H9 (cell line): ENCODE measurements around the gene RB1. TPM values are rescaled to one million over a fixed set of nuclear protein-coding genes. Genes with fewer than 3 reads are reported as not detected.

Source experiments
- DNase-seq: peaks from one replicate; pipeline ENCODE4 v3.0.0-alpha.2; 2017
- H2AFZ ChIP-seq: one replicate; pipeline ENCODE4 v1.6.1; 2013; ENCODE audit warnings: mild to moderate bottlenecking, low read length, control low read depth, moderate library complexity
- H2AK5ac ChIP-seq: 2 replicates; pipeline ENCODE4 v1.6.1; 2013; ENCODE audit warnings: low read length, control low read depth, mixed read lengths; ENCODE audit not compliant: insufficient read length
- H2BK120ac ChIP-seq: one replicate; pipeline ENCODE4 v1.6.1; 2013; ENCODE audit warnings: low read depth, mild to moderate bottlenecking, low read length, control low read depth, inconsistent platforms; ENCODE audit not compliant: poor library complexity, severe bottlenecking
- H2BK12ac ChIP-seq: 2 replicates; pipeline ENCODE4 v1.6.1; 2013; ENCODE audit warnings: low read length, control low read depth, mixed read lengths, low read depth; ENCODE audit not compliant: insufficient read length
- H2BK15ac ChIP-seq: 2 replicates; pipeline ENCODE4 v1.6.1; 2013; ENCODE audit warnings: low read depth, low read length, control low read depth
- H2BK20ac ChIP-seq: one replicate; pipeline ENCODE4 v1.6.1; 2013; ENCODE audit warnings: low read depth, mild to moderate bottlenecking, low read length, control low read depth, inconsistent platforms; ENCODE audit not compliant: poor library complexity, severe bottlenecking
- H2BK5ac ChIP-seq: 2 replicates; pipeline ENCODE4 v1.6.1; 2013; ENCODE audit warnings: low read length, control low read depth, mixed read lengths; ENCODE audit not compliant: insufficient read length
- H3K14ac ChIP-seq: 2 replicates; pipeline ENCODE4 v1.6.1; 2013; ENCODE audit warnings: low read length, control low read depth; ENCODE audit not compliant: insufficient read depth
- H3K18ac ChIP-seq: 2 replicates; pipeline ENCODE4 v1.6.1; 2013; ENCODE audit warnings: low read depth, mild to moderate bottlenecking, mixed read lengths, low read length, control low read depth; ENCODE audit not compliant: insufficient read length
- H3K23ac ChIP-seq: 2 replicates; pipeline ENCODE4 v1.6.1; 2013; ENCODE audit warnings: low read length, control low read depth, mixed read lengths, low read depth; ENCODE audit not compliant: insufficient read length
- H3K23me2 ChIP-seq: 2 replicates; pipeline ENCODE4 v1.6.1; 2013; ENCODE audit warnings: low read depth, mild to moderate bottlenecking, mixed read lengths, low read length, control low read depth; ENCODE audit not compliant: insufficient read length, poor library complexity, severe bottlenecking
- H3K27ac ChIP-seq: 2 replicates; pipeline ENCODE4 v1.5.1; 2013; ENCODE audit warnings: low read length, control low read depth, mixed read lengths, low read depth; ENCODE audit not compliant: insufficient read length
- H3K27me3 ChIP-seq: 2 replicates; pipeline ENCODE4 v1.6.1; 2013; ENCODE audit warnings: low read length, control low read depth, inconsistent platforms; ENCODE audit not compliant: insufficient read depth
- H3K4ac ChIP-seq: 2 replicates; pipeline ENCODE4 v1.6.1; 2013; ENCODE audit warnings: low read depth, mild to moderate bottlenecking, control low read depth, inconsistent platforms, low read length, moderate library complexity
- H3K4me1 ChIP-seq: 2 replicates; pipeline ENCODE4 v1.6.1; 2013; ENCODE audit warnings: low read length, control low read depth, inconsistent platforms; ENCODE audit not compliant: insufficient read depth
- H3K4me2 ChIP-seq: 2 replicates; pipeline ENCODE4 v1.6.1; 2013; ENCODE audit warnings: low read length, control low read depth, mixed read lengths; ENCODE audit not compliant: insufficient read length, insufficient read depth
- H3K56ac ChIP-seq: 2 replicates; pipeline ENCODE4 v1.6.1; 2013; ENCODE audit warnings: low read depth, mild to moderate bottlenecking, mixed read lengths, low read length, control low read depth; ENCODE audit not compliant: insufficient read length
- H3K79me1 ChIP-seq: 2 replicates; pipeline ENCODE4 v1.6.1; 2013; ENCODE audit warnings: low read depth, mild to moderate bottlenecking, moderate library complexity, low read length, control low read depth, inconsistent platforms; ENCODE audit not compliant: insufficient read depth, poor library complexity, severe bottlenecking
- H3K79me2 ChIP-seq: 2 replicates; pipeline ENCODE4 v1.6.1; 2013; ENCODE audit warnings: low read length, control low read depth, inconsistent platforms; ENCODE audit not compliant: insufficient read depth
- H3K9ac ChIP-seq: 2 replicates; pipeline ENCODE4 v1.6.1; 2013; ENCODE audit warnings: low read length, control low read depth, mixed read lengths; ENCODE audit not compliant: insufficient read length; ENCODE audit errors: extremely low read depth
- H3K9me3 ChIP-seq: one replicate; pipeline ENCODE4 v1.6.1; 2013; ENCODE audit warnings: low read depth, low read length, inconsistent platforms; ENCODE audit not compliant: control insufficient read depth
- H3T11ph ChIP-seq: one replicate; pipeline ENCODE4 v1.6.1; 2013; ENCODE audit warnings: mild to moderate bottlenecking, low read length, control low read depth, inconsistent platforms
- H4K20me1 ChIP-seq: one replicate; pipeline ENCODE4 v1.6.1; 2013; ENCODE audit not compliant: control insufficient read depth, insufficient read length, insufficient read depth
- H4K5ac ChIP-seq: 2 replicates; pipeline ENCODE4 v1.6.1; 2013; ENCODE audit warnings: low read depth, mild to moderate bottlenecking, mixed read lengths, low read length, control low read depth; ENCODE audit not compliant: insufficient read length
- H4K8ac ChIP-seq: replicated peaks from 2 replicates; pipeline ENCODE4 v1.6.1; 2013; ENCODE audit warnings: low read length, control low read depth, mixed read lengths, low read depth; ENCODE audit not compliant: insufficient read length
- H4K91ac ChIP-seq: 2 replicates; pipeline ENCODE4 v1.6.1; 2013; ENCODE audit warnings: low read depth, mild to moderate bottlenecking, moderate library complexity, mixed read lengths, low read length, control low read depth; ENCODE audit not compliant: insufficient read length
- H3K27ac Mint-ChIP-seq, 3 experiments: 2 replicates in 2 of 3; 3 replicates in 1 of 3; pipeline ENCODE4 v1.8.0; 2020 to 2021; ENCODE audit warnings: mixed read lengths in 3 of 3, mild to moderate bottlenecking in 1 of 3, moderate library complexity in 1 of 3
- H3K27me3 Mint-ChIP-seq: 2 replicates; pipeline ENCODE4 v1.8.0; 2021; ENCODE audit warnings: low read depth, mild to moderate bottlenecking, moderate library complexity, mixed read lengths
- H3K36me3 Mint-ChIP-seq, 3 experiments: 2 replicates in 2 of 3; 3 replicates in 1 of 3; pipeline ENCODE4 v1.8.0; 2020 to 2021; ENCODE audit warnings: low read depth in 3 of 3, mixed read lengths in 3 of 3; ENCODE audit not compliant: insufficient read depth in 1 of 3
- H3K4me1 Mint-ChIP-seq, 2 experiments: 2 replicates each; pipeline ENCODE4 v1.8.0; 2020; ENCODE audit warnings: mixed read lengths in 2 of 2
- H3K4me3 Mint-ChIP-seq, 2 experiments: 2 replicates in 1 of 2; 3 replicates in 1 of 2; pipeline ENCODE4 v1.8.0; 2020 to 2021; ENCODE audit warnings: mild to moderate bottlenecking in 2 of 2, mixed read lengths in 2 of 2, moderate library complexity in 1 of 2
- H3K9me3 Mint-ChIP-seq, 2 experiments: 2 replicates in 1 of 2; 3 replicates in 1 of 2; pipeline ENCODE4 v1.8.0; 2020; ENCODE audit warnings: mild to moderate bottlenecking in 2 of 2, mixed read lengths in 2 of 2, moderate library complexity in 1 of 2
- CTCF ChIP-seq: fragments of 200-600 bp; sonication (generic); conservative IDR thresholded peaks from 3 replicates; pipeline ENCODE4 v1.8.0; 2021; ENCODE audit warnings: antibody characterized with exemption, mild to moderate bottlenecking
- WGBS: extraction: QIAGEN DNeasy Blood & Tissue Kit; methylation state at CpG from one replicate; pipeline ENCODE4 v1.1.7; 2013; ENCODE audit warnings: missing lambda C conversion rate, low lambda C conversion rate, mixed read lengths; ENCODE audit not compliant: insufficient read length; ENCODE audit errors: extremely low coverage; 5-methylcytosine and 5-hydroxymethylcytosine counted together
- total RNA-seq: library from RNA; stranded (reverse); gene quantifications from 2 replicates; pipeline ENCODE4 v1.2.1, GENCODE V29; 2021

Gene RB1
- total RNA-seq, 1 experiment from 2014 or later = 20.5 TPM

- no peak overlapping the region for H4K5ac ChIP-seq
- Mint-ChIP-seq H3K27ac (no peak overlapping the region), H3K36me3 (peaks cover 27 to 52% (median 47%) of the 10 kb centered on the region in 3 experiments)
Observed at GRCh38 chr13:48349525-48349924, 46.0 kb downstream of the RB1 start.

More at GRCh38 chr13:48349525-48349924, 46.0 kb downstream of the RB1 start:
- H3K9me3 Mint-ChIP-seq = peaks cover 20 to 29% of the 10 kb centered on the region in 2 experiments
- no peak overlapping the region for H4K8ac ChIP-seq
- no peak overlapping the region for H3K4me3 Mint-ChIP-seq
- no peak overlapping the region for H3K56ac ChIP-seq
- H2BK5ac ChIP-seq = no peak overlapping the region
- H3K4me1 ChIP-seq = no peaks in the 10 kb centered on the region
- H3K23me2 ChIP-seq = no peaks in the 10 kb centered on the region
- no peak overlapping the region for H3K4me2 ChIP-seq
- H2BK120ac ChIP-seq = no peak overlapping the region
- WGBS = no CpG with 5 or more reads among the region's 2 CpGs
- H3K79me1 ChIP-seq = no peaks in the 10 kb centered on the region
- no peak overlapping the region for H3T11ph ChIP-seq
- H4K91ac ChIP-seq = no peak overlapping the region
- H3K27me3 Mint-ChIP-seq = no peaks in the 10 kb centered on the region
- H2BK20ac ChIP-seq = no peak overlapping the region
- no peaks in the 10 kb centered on the region for H4K20me1 ChIP-seq
- H3K9me3 ChIP-seq = no peaks in the 10 kb centered on the region
- H2BK12ac ChIP-seq = no peak overlapping the region
- no peak overlapping the region for H3K9ac ChIP-seq
- no peaks in the 10 kb centered on the region for H3K79me2 ChIP-seq
- H3K14ac ChIP-seq = no peak overlapping the region
- H3K27ac ChIP-seq = no peak overlapping the region
- DNase-seq = no peak
- H2AK5ac ChIP-seq = no peak overlapping the region
- H3K27me3 ChIP-seq = no peaks in the 10 kb centered on the region
- H2AFZ ChIP-seq = no peak overlapping the region
- H3K4me1 Mint-ChIP-seq = no peaks in the 10 kb centered on the region
- H3K18ac ChIP-seq = no peak overlapping the region
- no peak overlapping the region for H2BK15ac ChIP-seq
- no peak overlapping the region for H3K4ac ChIP-seq
- TF ChIP-seq CTCF = no peak
- no peak overlapping the region for H3K23ac ChIP-seq
